Measurements from ENCODE around the gene PATL2.
"Not testable (repeated sequence)": the region's sequence is repeated elsewhere in the genome, so short reads cannot be mapped to it uniquely, and the experiment has no call there.

Gene PATL2

DNA sequence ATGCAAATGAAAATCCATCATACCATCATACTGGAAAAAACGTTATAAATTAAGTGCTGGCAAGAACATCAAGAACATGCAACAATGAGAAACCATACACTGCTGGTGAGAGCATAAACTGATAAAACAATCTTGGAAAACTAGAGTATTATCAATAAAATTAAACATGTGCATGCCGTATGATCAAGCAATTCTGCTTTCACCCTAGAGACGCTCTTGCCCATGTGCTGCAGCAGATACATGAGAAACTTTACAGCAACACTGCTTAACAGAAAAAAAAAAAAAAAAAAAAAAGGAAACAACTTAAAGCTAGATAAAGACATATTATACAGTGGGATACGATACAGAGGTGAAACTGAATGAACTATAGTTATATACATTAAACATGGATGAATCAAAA is 69.5 kb downstream of the PATL2 start:
- DNase-seq, result no peak

DNA sequence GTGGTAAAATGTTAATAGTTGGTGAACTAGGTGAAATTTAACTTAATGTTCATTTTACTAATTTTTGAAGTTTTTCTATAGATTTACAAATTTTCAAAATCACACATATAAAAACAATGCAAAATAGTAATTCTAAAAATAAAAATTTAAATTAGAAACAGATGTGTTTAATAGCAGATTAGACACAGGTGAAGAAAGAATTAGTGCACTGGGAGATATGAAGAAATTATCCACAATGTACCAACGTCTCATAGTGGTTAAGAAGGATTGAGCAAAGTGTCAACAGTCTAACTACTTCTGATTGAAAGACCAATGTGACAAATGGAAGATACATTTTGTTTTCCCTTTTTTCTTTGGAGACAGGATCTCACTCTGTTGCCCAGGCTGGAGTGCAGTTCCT is 74.1 kb downstream of the PATL2 start:
- DNase-seq, result no peak

DNA sequence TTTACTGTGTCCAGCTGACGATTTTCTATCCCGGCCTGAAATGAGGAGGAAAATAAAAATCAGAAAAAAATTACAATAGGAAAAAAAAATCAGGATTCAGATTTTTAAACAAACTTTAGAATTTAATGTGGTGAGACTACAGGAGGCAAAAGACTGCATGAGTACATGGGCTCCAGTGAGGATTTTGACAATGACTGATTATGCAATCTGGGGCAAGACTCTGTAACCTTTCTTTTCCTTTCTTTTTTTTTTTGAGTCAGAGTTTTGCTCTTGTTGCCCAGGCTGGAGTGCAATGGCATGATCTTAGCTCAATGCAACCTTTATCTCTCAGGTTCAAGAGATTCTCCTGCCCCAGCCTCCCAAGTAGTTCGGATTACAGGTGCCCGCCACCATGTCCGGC is 77.5 kb downstream of the PATL2 start:
- DNase-seq, result no peak

DNA sequence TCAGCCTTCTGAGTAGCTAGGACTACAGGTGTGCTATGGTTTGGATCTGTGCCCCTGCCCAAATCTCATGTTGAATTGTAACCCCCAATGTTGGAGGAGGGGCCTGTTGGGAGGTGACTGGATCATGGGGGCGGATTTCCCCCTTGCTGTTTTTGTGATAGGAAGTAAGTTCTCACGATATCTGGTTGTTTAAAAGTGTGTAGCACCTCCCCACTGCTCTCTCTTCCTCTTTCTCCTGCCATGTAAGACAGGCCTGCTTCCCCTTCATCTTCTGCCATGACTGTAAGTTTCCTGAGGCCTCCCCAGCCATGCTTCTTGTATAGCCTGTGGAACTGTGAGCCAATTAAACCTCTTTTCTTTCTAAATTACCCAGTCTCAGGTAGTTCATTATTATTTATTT is 85.8 kb downstream of the PATL2 start:
- not testable (repeated sequence) for DNase-seq

DNA sequence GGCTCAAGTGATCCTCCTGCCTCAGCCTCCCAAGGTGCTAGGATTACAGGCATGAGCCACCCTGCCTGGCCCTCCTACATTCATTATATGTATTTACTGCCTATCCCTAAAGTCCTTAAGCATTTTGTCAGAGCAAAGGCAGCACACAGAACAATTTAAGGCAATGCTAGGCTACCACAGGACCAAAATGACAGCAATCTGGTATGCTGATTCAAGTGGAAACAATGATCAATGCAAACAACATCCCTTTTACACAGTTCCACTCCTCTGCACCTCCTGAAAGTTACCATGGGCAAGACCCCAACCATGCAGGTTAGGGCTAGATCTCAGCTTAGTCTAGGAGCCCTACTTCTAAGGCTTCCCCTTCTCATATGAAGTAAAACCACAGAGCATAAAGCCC is 87.9 kb downstream of the PATL2 start:
- DNase-seq, result no peak

DNA sequence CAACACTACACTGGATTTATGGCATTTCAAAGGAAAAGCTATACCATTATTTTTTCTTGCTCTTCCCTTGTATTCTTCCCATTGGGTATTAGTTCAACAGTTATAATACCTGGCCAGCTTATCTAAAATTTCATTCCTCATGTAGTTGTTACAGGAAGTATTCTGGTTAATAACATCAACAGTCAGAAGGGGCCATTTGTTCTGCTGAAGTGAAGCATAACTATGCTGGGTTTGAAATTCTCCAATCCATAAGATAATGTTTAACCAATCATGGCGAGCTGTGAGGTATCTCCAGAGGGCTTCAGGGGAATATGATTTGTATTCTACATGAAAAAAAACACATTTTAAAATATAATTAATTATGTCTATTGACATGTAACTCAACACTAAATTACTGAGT is 91.0 kb downstream of the PATL2 start:
- DNase-seq, result no peak

DNA sequence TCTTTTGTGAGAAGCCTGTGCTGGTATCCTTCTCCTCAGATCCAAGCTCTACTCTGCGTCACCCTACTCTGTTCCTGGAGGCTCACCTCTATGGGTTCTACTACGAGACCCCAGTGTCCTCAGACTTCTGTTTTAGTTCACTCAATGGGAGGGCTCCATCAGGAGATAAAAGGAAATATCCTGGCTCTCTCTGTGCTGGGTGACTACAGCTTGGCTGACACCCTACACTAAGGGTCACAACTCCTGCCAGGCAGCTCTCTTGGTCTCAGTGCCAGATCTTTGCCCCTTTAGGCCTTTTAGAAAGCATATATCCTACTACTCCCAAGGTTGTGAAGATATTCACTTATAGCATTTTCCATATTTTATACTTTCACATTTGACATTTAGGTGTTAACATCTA is 94.1 kb downstream of the PATL2 start:
- no peak for DNase-seq

Data from stimulated activated naive CD4-positive, alpha-beta T cell treated with Interleukin-2 at 50 U/mL for 16 hours (primary cell).